Measurements from ENCODE around the gene PRSS58.

DNA sequence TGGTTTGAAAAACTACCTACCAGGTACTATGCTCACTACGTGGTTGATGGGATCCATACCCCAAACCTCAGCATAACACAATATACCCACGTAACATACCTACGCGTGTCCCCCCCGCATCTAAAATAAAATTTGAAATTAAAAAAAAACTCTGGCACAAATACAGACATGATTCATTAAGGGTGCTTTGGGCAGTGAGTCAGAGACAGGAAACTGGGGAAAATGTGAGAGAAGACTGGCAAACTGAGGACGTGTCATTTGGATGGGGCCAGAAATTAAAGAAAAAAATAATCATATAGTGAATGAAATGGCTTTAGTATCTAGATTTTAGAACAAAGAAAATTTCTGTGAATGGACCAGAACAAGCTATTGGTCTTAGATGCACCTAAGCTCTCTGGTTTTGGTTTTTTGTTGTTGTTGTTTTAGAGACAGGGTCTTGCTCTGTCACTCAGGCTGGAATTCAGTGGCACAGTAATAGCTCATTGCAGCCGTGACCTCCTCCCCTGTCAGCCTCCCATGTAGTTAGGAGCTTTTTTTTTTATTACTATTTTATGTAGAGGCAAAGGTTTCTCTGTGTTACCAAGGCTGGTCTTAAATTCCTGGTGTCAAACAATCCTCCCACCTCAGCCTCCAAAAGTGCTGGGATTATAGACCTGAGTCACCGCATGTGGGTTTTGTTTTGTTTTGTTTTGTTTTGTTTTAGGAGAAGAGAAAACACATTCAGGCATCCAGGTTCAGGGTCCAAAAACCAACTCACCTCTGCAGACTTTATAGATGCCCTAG lies 5.9 kb upstream of the PRSS58 start:
- TF ChIP-seq, protein P1, sequence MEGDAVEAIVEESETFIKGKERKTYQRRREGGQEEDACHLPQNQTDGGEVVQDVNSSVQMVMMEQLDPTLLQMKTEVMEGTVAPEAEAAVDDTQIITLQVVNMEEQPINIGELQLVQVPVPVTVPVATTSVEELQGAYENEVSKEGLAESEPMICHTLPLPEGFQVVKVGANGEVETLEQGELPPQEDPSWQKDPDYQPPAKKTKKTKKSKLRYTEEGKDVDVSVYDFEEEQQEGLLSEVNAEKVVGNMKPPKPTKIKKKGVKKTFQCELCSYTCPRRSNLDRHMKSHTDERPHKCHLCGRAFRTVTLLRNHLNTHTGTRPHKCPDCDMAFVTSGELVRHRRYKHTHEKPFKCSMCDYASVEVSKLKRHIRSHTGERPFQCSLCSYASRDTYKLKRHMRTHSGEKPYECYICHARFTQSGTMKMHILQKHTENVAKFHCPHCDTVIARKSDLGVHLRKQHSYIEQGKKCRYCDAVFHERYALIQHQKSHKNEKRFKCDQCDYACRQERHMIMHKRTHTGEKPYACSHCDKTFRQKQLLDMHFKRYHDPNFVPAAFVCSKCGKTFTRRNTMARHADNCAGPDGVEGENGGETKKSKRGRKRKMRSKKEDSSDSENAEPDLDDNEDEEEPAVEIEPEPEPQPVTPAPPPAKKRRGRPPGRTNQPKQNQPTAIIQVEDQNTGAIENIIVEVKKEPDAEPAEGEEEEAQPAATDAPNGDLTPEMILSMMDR (IDR thresholded peaks at IDR 0.05): no peak
- TF ChIP-seq POLR2A (IDR thresholded peaks at IDR 0.05): no peak

All from testis (tissue), 2 donors.